Measurements from ENCODE around the gene SYN1.
"Not testable (repeated sequence)": the region's sequence is repeated elsewhere in the genome, so short reads cannot be mapped to it uniquely, and the experiment has no call there.

The SYN1 gene

DNA sequence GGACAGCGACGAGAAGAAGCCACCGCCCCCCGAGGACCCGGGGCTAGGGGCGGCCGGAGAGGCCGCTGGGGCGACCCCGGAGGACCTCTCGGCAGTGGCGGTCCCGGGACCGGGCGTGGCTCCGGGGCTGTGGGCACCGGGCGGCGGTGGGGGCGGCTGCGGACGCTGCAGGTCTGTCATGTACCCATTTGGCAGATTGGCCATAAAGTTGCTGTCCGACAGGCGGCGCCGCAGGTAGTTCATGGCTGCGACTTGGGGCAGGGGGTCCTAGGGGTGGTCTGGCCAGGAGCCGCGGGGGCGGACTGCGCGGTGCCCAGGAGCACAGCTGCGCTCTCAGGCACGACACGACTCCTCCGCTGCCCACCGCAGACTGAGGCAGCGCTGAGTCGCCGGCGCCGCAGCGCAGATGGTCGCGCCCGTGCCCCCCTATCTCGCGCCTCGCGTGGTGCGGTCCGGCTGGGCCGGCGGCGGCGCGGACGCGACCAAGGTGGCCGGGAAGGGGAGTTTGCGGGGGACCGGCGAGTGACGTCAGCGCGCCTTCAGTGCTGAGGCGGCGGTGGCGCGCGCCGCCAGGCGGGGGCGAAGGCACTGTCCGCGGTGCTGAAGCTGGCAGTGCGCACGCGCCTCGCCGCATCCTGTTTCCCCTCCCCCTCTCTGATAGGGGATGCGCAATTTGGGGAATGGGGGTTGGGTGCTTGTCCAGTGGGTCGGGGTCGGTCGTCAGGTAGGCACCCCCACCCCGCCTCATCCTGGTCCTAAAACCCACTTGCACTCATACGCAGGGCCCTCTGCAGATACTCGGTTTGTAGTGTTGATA lies at the start of gene SYN1:
Gene SYN1 (minus strand): TSS at position 372 of the 817 bp plus-strand sequence. CDS start 129 bp downstream, at position 243.
- peak; percentile 76 for DNase-seq (ENCODE audit: low spot score)

DNA sequence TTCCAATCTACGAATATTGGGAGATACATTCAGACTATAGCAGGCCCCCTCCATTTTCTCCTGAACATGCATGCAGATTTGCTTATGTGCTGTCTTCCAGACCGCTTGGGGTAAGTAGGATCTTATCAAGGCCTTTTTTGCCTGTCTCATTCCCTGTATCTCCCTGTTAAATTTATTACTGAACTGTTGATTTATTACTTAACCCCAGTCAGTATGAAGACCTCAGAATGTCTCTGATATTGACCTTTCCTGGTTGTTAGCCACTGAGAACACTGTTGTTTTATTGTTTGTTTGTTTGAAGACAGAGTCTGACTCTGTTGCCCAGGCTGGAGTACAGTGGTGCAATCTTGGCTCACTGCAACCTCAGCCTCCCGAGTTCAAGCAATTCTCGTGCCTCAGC lies 46.1 kb upstream of the SYN1 start:
- not testable (repeated sequence) for DNase-seq (ENCODE audit: low spot score)

DNA sequence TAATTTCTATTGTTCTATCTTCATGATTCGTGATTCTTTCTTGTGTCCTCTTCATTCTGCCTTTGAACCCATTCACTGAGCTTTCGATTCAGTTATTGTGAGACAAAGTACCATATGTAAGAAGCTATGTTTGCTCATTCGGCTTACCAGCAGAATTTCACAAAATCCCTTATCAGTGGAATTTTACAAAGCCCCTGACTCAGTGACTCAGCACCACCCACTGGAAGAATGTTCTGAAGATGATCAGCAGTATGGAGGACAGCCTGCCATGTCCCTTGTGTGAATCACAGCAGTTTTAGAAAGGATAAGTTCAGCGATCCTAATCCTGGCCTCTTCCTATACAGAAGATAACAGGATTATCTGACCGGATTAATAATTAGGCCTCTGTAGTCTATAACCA lies 45.1 kb upstream of the SYN1 start:
- DNase-seq (ENCODE audit: low spot score), result no peak

DNA sequence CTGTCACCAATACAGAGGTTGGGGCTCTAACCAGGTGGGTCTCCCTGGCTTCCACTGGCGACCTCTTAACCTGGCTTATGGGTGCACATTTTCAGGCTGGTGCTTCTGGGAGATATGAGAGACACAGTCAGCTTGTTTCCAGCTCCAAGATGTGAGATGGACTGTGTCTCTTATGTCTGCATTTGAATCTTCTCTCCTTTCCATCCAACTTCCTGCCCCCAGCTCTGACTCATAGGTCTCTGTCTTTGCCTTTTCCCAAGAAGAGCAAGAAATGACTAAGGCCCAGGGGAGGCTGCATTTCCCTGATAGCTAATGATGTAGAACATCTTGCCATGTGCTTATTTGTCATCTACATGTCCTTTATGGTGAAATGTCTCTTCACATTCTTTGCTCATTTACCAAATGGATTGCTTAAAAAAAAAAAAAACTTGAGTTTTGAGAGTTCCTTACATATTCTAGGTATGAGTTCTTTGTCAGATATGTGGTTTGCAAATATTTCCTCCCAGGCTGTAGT lies 42.5 kb upstream of the SYN1 start:
- no peak for DNase-seq (ENCODE audit: low spot score)

DNA sequence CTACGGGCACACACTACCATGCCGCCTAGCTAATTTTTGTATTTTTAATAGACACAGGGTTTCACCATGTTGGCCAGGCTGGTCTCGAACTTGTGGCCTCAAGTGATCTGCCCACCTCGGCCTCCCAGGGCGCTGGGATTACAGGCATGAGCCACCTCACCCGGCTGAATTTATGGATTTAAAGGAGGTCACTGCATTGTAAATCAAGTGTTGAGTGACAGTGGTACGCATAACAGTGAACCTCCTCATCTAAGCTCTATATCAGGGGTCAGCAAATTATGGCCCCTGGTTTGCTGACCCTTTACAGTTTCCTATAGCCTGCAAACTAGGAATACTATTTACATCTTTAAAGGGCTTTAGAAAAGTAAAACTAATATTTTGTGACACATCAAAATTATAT lies 41.9 kb upstream of the SYN1 start:
- no peak for DNase-seq (ENCODE audit: low spot score)

DNA sequence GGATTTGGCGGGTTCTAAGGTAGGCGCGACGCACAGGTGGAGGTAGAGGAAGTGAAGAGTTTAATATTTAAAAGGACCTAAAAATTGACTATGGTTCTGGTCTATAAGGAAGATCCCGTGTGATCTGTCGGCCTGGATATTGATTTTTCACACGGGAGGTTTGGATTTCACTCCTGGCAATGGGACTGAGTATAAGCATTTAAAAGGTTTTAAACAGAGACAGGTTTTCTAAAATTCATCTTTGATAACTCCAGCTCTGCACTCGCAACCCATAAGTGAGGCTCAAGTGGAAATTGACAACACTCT lies 39.7 kb upstream of the SYN1 start:
- DNase-seq (ENCODE audit: low spot score), result no peak

DNA sequence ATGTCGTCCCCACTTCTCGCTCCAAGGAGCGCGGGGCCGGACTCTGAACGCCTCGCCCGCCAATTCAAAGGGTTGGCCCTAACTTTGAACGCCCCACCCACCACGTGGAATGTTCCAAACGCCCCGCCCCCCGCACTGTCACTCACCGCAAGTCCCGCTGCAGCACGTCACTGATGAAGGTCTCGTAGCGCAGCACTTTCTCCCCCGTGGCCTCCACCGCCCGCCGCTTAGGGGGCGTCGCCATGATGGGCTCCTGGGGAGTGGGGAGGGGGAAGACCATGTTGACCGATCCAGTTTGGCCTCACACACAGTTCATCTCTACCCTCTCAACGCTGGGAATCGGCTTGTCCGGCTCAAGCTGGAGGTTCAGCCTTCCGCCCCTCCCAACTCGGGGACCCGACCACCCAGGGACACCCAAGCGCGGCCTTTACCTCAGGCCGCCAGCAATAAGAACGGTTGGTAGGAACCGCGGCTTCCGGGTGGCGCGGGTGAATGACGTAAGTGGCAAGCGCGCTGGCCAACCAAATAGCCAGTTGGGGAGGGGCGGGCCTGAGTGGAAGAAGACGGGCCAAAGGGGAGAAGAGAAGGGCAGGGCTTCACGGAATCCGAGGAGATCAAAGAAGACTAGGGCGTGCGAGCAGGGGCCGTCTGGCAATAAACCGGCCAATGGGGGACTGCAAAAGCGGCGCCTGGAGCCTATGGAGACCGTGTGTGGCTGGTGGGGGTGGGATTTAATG lies 39.2 kb upstream of the SYN1 start, which contains the start of gene UXT:
Gene UXT (minus strand): TSS at position 497 of the 737 bp plus-strand sequence. CDS start 253 bp downstream, at position 244.
- DNase-seq (ENCODE audit: low spot score), result peak; percentile 88

DNA sequence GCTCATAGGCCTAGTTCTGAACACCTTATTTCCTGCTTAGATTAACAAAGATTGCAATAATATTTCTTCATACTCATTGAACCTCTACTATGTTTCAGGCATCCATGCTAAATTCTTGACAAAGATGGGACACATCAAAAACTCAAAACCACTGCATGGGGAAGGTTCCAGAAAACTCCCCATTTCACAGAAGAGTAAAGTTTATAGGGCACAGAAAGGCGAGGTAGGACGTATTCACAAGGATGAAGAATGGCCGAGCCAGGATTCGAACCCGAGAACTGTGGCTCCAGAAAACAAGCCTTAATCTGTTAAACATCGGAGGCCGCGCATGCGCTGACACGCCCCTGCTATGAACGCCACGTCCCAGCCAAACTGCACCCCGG lies 38.6 kb upstream of the SYN1 start:
- DNase-seq (ENCODE audit: low spot score), result no peak

DNA sequence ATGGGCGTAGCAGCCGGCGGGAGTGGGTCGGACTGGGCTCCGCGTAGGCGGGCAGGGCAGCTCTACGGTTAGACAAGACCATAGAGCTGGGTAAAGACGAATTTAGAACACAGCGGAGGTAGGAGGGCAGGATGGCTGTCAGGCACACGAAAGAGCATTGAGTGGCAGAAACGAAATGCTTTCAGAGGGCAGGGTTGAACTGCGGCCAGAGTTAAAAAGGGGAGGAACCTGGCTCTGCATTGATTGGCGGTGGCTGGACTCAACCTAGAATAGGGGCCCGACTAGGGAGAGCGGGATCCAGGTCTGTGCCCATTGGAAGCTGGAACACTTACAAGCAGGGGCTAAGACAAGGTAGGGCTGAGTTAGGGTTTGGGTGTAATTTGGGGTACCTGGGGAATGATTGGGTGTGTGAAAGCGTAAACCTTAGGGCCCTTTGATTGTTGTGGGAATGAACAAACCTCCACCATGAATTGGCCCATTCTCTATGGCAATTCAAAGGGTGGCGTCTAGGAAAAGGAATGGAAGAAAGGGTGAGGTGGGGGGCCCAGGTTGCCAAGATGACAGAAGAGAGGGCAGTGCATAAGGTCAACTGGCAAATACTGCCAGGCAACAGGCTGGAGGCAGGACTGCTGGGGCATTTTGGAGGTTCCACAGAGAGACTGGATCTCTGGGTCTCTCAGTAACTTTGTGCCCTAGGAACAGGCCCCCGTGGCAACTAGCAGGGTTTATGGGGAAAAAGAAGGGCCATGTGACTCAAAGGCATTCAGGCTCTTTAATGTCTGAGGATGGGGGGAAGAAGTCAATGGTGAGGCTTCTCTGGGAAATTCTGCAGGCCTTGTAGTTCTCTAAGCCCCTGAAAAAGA lies 31.6 kb upstream of the SYN1 start:
- DNase-seq (ENCODE audit: low spot score), result no peak

DNA sequence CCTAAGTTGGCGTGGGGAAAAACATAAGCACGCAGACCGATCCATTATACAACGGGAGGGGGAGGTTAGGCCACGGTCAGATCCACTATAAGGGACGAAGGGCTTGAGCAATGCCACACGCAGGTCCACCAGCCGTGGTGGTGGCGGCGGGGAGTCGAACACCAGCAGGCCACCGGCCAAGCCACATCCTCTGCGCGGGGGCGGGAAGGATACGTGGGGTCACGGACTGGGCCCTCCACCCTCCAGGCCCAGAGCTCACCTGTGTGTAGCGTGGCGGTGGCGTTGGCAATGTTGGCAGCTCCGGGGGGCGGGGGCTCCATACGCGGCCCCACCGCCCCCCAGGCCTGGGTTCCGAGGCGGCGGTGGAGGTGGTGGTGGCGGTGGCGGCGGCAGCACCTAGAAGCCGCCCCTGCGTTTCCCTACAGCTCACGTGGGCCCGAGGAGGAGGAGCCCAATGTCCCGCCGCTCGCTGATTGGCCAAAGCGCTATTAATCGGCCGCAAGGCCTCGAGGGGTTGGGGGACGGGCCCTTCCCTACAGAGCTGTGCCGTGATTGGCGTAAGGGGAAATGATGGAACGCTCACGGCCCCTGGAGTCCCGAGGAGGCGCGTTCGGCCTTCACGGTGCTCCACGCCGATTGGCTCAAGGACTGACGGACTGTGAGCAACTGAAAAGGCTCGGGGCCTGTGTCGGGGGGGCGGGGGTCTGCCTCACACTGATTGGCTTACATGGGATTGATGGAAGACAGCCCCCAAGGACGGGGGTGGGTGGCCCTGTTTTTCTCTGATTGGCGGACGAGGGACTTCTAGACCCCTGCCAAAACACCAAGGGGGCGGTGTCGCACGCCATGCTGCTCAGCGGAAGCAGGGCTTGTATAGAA lies 30.7 kb upstream of the SYN1 start, which contains the start of gene ELK1:
Gene ELK1 (minus strand): TSS at position 400 of the 879 bp plus-strand sequence. CDS start 9,122 bp downstream, outside the sequence.
- DNase-seq (ENCODE audit: low spot score), result peak; percentile 98

DNA sequence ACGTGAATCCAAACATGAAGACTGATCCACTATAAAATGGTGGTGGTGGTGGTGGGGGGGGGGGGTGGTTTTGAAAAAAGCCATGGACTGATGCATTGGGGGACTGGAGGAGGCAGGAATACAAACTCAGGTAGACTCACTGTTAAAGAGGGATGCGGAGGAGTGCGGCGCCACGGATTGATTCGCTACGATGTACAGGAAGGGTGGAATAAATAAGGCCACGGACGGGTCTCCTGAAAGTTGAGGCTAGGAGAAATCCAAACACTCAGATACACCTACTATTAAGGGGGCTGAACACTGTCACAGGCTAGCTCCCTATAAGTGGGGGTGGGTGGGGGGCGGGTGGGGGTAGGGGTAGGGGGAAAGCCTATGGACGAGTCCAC lies 30.1 kb upstream of the SYN1 start:
- DNase-seq (ENCODE audit: low spot score), result no peak

DNA sequence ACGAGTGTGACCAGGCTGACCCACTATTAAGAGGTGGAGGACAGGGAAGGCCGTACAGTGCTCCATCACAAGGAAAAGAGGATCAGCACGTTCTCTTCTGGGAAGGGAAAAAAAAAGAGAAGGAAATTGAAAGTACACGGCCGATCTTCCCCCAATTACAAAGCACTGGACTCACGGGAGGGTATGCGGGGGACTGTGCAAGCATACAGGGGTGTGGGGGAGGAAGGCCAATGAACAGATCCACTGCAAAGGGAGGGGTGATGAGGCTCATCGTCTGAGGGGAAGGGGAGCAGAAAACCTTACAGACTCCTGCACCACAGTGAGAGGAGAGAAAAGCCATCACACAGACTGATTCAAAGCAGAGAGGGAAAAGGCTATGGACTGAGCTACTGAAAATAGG lies 29.6 kb upstream of the SYN1 start:
- DNase-seq (ENCODE audit: low spot score), result no peak

DNA sequence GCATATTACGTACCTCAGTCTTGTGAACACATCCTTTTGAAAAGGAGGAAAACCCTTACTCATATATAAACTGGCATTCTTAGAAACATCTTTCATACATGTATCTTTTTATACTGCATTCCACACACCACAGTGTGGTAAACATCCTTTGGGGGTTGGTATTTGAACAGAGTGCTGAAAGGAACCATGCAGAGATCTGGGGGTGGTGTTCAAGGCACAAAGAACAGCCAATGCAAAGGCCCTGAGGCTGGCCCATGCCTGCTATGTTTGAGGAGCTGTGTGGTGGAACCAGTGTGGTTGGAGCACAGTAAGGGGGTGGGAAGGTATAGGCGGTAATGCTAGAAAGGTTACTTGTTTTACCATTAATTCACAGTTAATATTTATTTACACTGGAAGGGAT lies 28.7 kb upstream of the SYN1 start:
- no peak for DNase-seq (ENCODE audit: low spot score)

DNA sequence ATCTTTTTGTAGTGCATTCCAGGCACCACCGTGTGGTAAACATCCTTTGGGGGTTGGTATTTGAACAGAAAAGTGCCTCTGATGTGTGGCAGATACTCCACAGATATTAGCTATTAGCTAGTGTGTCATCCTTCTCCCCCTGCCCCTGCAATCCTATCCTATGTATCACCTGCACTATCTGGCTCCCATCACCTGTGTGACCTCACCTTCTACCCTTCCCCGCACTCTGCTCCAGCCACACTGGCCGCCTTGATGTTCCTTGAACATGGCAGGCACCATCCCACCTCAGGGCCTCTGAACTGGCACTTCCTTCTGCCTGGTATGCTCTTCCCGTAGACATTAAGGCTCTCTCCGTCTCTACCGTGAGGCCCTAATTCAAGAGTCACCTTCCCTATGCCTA lies 27.0 kb upstream of the SYN1 start:
- DNase-seq (ENCODE audit: low spot score), result no peak

DNA sequence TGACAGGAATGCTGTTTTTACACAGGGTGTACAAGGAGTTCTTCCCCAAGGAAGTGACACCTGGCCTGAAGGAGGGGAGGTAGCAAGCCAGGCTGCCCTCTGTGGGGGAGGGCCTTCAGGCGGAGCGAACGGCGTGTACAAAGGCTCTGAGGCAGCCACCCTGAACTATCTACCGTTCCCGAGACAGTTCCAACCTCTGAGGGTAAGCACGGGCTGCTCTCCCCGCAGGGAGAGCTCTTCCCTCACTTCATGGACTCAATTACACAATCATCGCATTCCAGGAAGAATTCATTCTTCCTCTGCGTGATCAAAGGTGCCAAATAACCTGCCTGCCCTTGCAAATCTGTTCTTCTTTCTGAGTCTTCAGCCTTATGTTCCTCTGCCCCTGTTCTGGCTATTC lies 25.9 kb upstream of the SYN1 start:
- DNase-seq (ENCODE audit: low spot score), result no peak

DNA sequence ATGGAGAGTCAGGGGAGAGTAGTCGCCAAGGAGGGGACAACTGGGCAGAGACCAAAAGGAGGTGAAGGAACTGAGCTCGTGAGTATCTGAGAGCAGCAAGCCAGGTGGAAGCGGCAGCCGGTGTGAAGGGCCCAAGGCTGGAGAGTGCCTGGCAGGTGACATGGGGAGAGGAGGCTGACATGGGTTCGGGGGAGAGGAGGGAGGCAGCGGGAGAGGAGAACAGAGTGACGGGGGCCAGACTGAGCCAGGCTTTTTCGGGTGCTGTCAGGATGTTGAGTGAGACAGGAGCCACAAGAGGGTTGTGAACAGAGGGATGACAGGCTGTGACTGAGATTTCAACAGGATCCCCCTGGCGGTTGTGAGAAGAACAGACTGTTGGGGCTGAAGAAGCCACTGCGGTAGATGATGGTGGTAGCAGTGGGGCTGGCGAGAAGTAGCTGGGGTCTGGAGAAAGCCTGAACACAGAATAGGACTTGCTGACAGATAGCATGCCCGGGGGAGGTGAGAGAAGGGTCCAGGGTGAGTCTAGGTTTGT lies 25.0 kb upstream of the SYN1 start:
- DNase-seq (ENCODE audit: low spot score), result no peak

DNA sequence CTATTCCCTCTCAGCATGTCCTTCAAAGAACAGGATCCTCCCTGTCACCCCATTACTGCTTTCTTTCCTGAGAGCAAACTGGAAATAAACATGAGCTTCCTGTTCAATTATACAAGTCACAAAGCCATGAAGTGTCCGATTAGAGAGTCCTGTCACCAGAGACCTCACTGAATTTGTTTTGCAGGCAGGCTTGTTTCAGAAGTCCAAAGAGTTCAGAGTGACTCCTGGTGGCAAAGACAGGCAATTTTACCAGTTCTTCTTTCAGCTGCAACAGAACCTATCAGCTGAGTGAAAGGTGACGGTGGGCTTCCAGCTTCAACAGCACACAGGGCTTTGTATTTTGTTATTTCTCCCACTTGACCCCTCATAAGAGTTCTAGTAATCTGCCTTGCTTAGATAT lies 24.3 kb upstream of the SYN1 start:
- DNase-seq (ENCODE audit: low spot score), result no peak

DNA sequence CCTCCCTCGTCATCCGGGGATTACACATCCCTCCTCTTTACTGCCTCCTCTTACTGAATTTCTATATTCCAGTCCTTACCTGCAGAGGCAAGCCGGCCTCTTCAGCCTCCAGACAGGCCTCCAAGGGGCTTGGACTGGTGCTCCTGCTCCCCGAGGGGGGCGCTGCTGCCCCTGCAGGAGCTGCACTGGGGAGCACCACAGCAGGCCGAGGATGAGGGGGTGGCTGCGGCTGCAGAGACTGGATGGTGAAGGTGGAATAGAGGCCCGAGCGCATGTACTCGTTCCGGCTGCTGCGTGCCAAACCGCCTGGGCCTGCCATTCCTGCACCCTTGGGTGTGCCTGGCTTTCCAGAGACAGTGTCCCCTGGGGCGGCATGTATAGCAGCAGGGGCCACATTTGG lies 19.2 kb upstream of the SYN1 start:
- DNase-seq (ENCODE audit: low spot score), result no peak

DNA sequence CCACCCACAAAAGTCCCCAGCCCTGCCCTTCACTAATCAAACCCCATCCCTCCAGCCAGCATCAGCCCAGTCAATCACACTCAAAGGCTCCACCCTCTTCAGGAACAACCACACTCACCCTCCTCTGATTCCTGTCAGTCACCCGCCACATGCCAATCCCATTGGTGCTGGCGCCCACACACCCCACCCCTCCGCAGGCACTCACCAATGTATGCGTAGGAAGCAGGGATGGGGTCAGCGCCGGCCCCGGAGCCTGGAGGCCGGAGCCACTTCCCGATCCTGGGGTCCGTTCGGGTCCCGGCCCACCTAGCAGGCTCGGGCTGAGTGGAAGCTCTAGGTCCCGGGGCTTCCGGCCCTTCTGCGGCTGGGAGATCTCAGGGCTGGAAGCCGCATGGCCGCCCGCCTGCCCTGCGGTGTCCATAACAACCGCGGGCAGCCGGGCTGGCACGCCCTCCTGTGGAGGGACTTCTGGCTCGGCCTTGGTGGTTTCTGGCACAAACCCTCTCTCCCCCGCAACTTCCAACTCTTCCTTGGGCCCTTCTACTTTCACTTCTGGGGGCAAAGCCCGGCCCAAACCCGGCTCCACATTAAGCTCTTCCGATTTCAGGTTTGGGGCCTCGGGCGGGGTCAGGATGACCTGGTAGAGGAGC lies 18.0 kb upstream of the SYN1 start:
- DNase-seq (ENCODE audit: low spot score), result peak; percentile 52

DNA sequence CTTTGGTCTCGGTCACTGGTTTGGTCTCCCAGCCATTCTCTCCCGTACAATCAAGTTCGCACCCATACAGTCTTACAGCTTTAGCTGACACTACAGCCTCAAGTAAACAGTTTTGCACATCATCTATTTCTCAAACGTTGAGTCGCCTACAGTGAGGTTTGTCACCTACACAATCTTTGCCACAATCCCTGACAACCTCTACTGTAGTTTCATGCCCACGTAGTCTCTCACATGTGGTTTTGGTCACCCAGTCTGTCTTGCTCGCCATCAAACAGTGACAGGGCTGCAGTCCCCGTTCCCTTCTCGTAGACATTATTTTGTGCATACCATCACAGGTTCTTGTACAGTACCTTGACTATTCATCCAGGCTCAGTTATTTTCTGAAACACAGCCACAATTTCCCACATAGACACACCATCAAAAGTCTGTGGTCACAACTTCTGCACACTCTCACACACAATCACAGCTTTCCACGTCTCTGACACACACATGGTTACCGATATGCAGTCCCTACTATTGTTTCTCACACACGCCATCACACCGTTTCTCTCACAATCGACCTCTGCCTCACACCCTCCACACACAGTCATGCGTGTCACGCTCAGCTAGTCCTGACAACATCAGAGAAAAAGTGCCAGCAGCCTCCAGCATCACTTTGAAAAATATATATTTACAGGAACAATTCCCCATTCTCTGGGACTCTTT lies 15.4 kb upstream of the SYN1 start:
- DNase-seq (ENCODE audit: low spot score), result no peak

Measured in globus pallidus (tissue), 1 donor.